Right atrium auricular region (tissue), 2 donors: ENCODE data around the gene KCTD15. TPM values are rescaled to one million over a fixed set of nuclear protein-coding genes. Genes with fewer than 3 reads are reported as not detected.

Experiments
- DNase-seq: peaks from one replicate; pipeline ENCODE4 v3.0.0-alpha.2; 2019; ENCODE audit warnings: low spot score
- H3K27ac ChIP-seq, 2 donors: fragments of 200-600 bp; sonication (generic); 1 replicate in 1 of 2; 2 replicates in 1 of 2; pipeline ENCODE4 v1.5.1; 2016 to 2019
- H3K27me3 ChIP-seq, 2 donors: fragments of 200-600 bp; sonication (generic); one replicate each; pipeline versions ENCODE4 v1.5.1 to v1.6.0; 2017 to 2019
- H3K36me3 ChIP-seq: fragments of 200-600 bp; sonication (generic); one replicate; pipeline ENCODE4 v1.5.1; 2016
- H3K4me1 ChIP-seq, 2 donors: fragments of 200-600 bp; sonication (generic); one replicate each; pipeline versions ENCODE4 v1.5.1 to v1.6.0; 2017 to 2019
- H3K4me3 ChIP-seq, 2 donors: fragments of 200-600 bp; sonication (generic); 1 replicate in 1 of 2; 2 replicates in 1 of 2; pipeline ENCODE4 v1.5.1; 2017 to 2019; ENCODE audit warnings: mild to moderate bottlenecking in 1 of 2, moderate library complexity in 1 of 2
- H3K9me3 ChIP-seq, 2 donors: fragments of 200-600 bp; sonication (generic); one replicate each; pipeline ENCODE4 v1.5.1; 2019
- CTCF ChIP-seq, 2 donors: fragments of 200-600 bp; sonication (generic); IDR thresholded peaks; one replicate each; pipeline ENCODE4 v1.5.1; 2019; ENCODE audit warnings: antibody characterized with exemption in 2 of 2
- total RNA-seq, 2 donors: library from RNA; depleted of rRNA; stranded (reverse); fragments of >200 nt; gene quantifications; one replicate each; pipeline ENCODE4 v1.1.0, GENCODE V29; 2016

The KCTD15 gene
- total RNA-seq, 2 donors from 2014 or later = 8.6 to 24.4 TPM

GRCh38 chr19:33750587-33751435 lies 45.9 kb upstream of the KCTD15 start:
- TF ChIP-seq CTCF (IDR thresholded peaks at IDR 0.05) = no peak

GRCh38 chr19:33751436-33751770 lies 45.3 kb upstream of the KCTD15 start:
- H3K4me3 ChIP-seq = no peak overlapping the region
- no peak for DNase-seq
- no peaks in the 10 kb centered on the region for H3K36me3 ChIP-seq
- H3K27ac ChIP-seq = no peak overlapping the region
- no peaks in the 10 kb centered on the region for H3K4me1 ChIP-seq
- TF ChIP-seq CTCF (IDR thresholded peaks at IDR 0.05) = no peak
- no peaks in the 10 kb centered on the region for H3K27me3 ChIP-seq
- H3K9me3 ChIP-seq = no peaks in the 10 kb centered on the region

More at GRCh38 chr19:33750587-33751435, 45.9 kb upstream of the KCTD15 start:
- H3K9me3 ChIP-seq = no peaks in the 10 kb centered on the region
- no peaks in the 10 kb centered on the region for H3K4me1 ChIP-seq
- H3K36me3 ChIP-seq = no peaks in the 10 kb centered on the region
- no peak overlapping the region for H3K4me3 ChIP-seq
- no peak for DNase-seq
- H3K27ac ChIP-seq = no peak overlapping the region
- H3K27me3 ChIP-seq = no peaks in the 10 kb centered on the region

GRCh38 chr19:33752018-33752800 lies 44.5 kb upstream of the KCTD15 start:
- H3K27me3 ChIP-seq = no peaks in the 10 kb centered on the region
- H3K9me3 ChIP-seq = no peaks in the 10 kb centered on the region

GRCh38 chr19:33752945-33753344 lies 43.7 kb upstream of the KCTD15 start:
- no peaks in the 10 kb centered on the region for H3K9me3 ChIP-seq
- no peak overlapping the region for H3K27ac ChIP-seq
- DNase-seq = no peak
- H3K4me3 ChIP-seq = no peak overlapping the region
- no peak for TF ChIP-seq CTCF (IDR thresholded peaks at IDR 0.05)
- no peaks in the 10 kb centered on the region for H3K27me3 ChIP-seq
- H3K36me3 ChIP-seq = no peaks in the 10 kb centered on the region
- H3K4me1 ChIP-seq = no peaks in the 10 kb centered on the region

More at GRCh38 chr19:33752018-33752800, 44.5 kb upstream of the KCTD15 start:
- Histone ChIP-seq H3K27ac (no peak overlapping the region), H3K4me1 (no peaks in the 10 kb centered on the region), H3K4me3 (no peak overlapping the region), H3K36me3 (no peaks in the 10 kb centered on the region)
- DNase-seq = no peak
- TF ChIP-seq CTCF (IDR thresholded peaks at IDR 0.05) = no peak

GRCh38 chr19:33754361-33754760 lies 42.3 kb upstream of the KCTD15 start:
- DNase-seq = no peak

More at GRCh38 chr19:33754361-33754760, 42.3 kb upstream of the KCTD15 start:
- H3K4me1 ChIP-seq = peaks cover 0 to 8% of the 10 kb centered on the region in 2 donors
- no peaks in the 10 kb centered on the region for H3K36me3 ChIP-seq
- H3K4me3 ChIP-seq = no peak overlapping the region
- no peaks in the 10 kb centered on the region for H3K27me3 ChIP-seq
- no peaks in the 10 kb centered on the region for H3K9me3 ChIP-seq
- no peak overlapping the region for H3K27ac ChIP-seq
- TF ChIP-seq CTCF (IDR thresholded peaks at IDR 0.05) = no peak
